Small intestine (tissue), 4 donors: ENCODE data around the gene NAA40. TPM values are rescaled to one million over a fixed set of nuclear protein-coding genes. Genes with fewer than 3 reads are reported as not detected.

Experiments used
- polyA plus RNA-seq, 4 donors: library from polyadenylated mRNA; stranded (reverse) in 3 of 4; unstranded in 1 of 4; fragments of 200-250 nt in 3 of 4; fragments of 120-200 nt in 1 of 4; gene quantifications; one replicate each; pipeline versions ENCODE4 v1.2.1 to v1.2.3, GENCODE V29; 2013
- donor health status: healthy with polysubstance abuse.
- donor health status: Bipolar disorder and iron deficiency.
- donor health status: healthy.

NAA40 gene
- polyA plus RNA-seq, 4 donors = 13.1 to 36.2 (median 18.3) TPM

Other genes starting within 250 kb of the NAA40 start
- 10 to 100 TPM in 1 of 4 donors, 1 to 10 TPM in 2, under 1 TPM in 1; 0.22 to 55.1 (median 3.9) TPM for gene ZFTA, start 170.2 kb upstream of the NAA40 start, polyA plus RNA-seq
- 10 to 100 TPM in 1 of 4 donors, 1 to 10 TPM in 3; 1.1 to 17.4 (median 5.4) TPM for gene SPINDOC, start 125.5 kb upstream of the NAA40 start, polyA plus RNA-seq
- gene MARK2, start 99.9 kb upstream of the NAA40 start, polyA plus RNA-seq = 10 to 100 TPM; 25.9 to 44.8 (median 28.1) TPM
- gene RCOR2, start 21.8 kb upstream of the NAA40 start, polyA plus RNA-seq = 1 to 10 TPM in 3 of 4 donors, not detected in 1; 1.3 to 5.0 (median 2.1) TPM
- gene COX8A, start 35.6 kb downstream of the NAA40 start, polyA plus RNA-seq = 1,000 to 10,000 TPM in 3 of 4 donors, 100 to 1,000 TPM in 1; 331 to 1,570 (median 1,390) TPM
- gene OTUB1, start 47.4 kb downstream of the NAA40 start, polyA plus RNA-seq = 10 to 100 TPM; 76.0 to 93.5 (median 82.4) TPM
- gene FLRT1, start 96.9 kb downstream of the NAA40 start, polyA plus RNA-seq = under 1 TPM in 2 of 4 donors, not detected in 2; 0.43 to 0.86 TPM
- 100 to 1,000 TPM in 1 of 4 donors, 10 to 100 TPM in 3; 13.1 to 137 (median 17.8) TPM for gene MACROD1, start 227.1 kb downstream of the NAA40 start, polyA plus RNA-seq
- gene STIP1, start 247.2 kb downstream of the NAA40 start, polyA plus RNA-seq = 10 to 100 TPM; 38.6 to 99.3 (median 58.8) TPM